ENCODE results near the gene HECTD2. TPM values are rescaled to one million over a fixed set of nuclear protein-coding genes. Genes with fewer than 3 reads are reported as not detected.

HECTD2 gene
- total RNA-seq, 1 experiment from 2014 or later = 20.9 TPM

- CTCF ChIA-PET = no interaction called here
- POLR2A ChIA-PET (ENCODE audit: low non-redundant PET) = no interaction called here
- H3K27ac ChIP-seq (ENCODE audit: low read depth, low read length, poor library complexity, severe bottlenecking) = no peak overlapping the region
- no peaks in the 10 kb centered on the region for H3K9me3 ChIP-seq (ENCODE audit: low read depth, low read length, poor library complexity, severe bottlenecking)
- H3K4me3 ChIP-seq (ENCODE audit: low read depth, low read length, poor library complexity, severe bottlenecking) = no peak overlapping the region
- DNase-seq (ENCODE audit: low spot score) = no peak
- TF ChIP-seq EZH2 (IDR thresholded peaks at IDR 0.05; ENCODE audit: borderline replicate concordance, low read depth, low read length, poor library complexity, severe bottlenecking) (no peak), CTCF (conservative IDR thresholded peaks at IDR 0.05; ENCODE audit: low read depth, low read length) (no peak)
- no peaks in the 10 kb centered on the region for H3K27me3 ChIP-seq (replicated peaks; ENCODE audit: insufficient read depth, low read depth, low read length, poor library complexity)
- intact Hi-C loops (cut with micrococcal nuclease; ENCODE audit: unreplicated experiment) = no loop called here
- BruUV-seq (replicated peaks) = no TSS peak
- H3K4me1 ChIP-seq (ENCODE audit: insufficient read depth, low read length, poor library complexity, severe bottlenecking) = peaks cover 12% of the 10 kb centered on the region
- no peaks in the 10 kb centered on the region for H3K36me3 ChIP-seq (ENCODE audit: insufficient read depth, low read length, poor library complexity, severe bottlenecking)
Measured at GRCh38 chr10:91512458-91512857, 102.3 kb downstream of the HECTD2 start.

- Histone ChIP-seq H3K27me3 (replicated peaks; ENCODE audit: insufficient read depth, low read depth, low read length, poor library complexity) (no peaks in the 10 kb centered on the region), H3K4me1 (ENCODE audit: insufficient read depth, low read length, poor library complexity, severe bottlenecking) (peaks cover 12% of the 10 kb centered on the region), H3K36me3 (ENCODE audit: insufficient read depth, low read length, poor library complexity, severe bottlenecking) (no peaks in the 10 kb centered on the region), H3K27ac (ENCODE audit: low read depth, low read length, poor library complexity, severe bottlenecking) (peak overlapping the region; percentile 45), H3K4me3 (ENCODE audit: low read depth, low read length, poor library complexity, severe bottlenecking) (no peak overlapping the region), H3K9me3 (ENCODE audit: low read depth, low read length, poor library complexity, severe bottlenecking) (no peaks in the 10 kb centered on the region)
- no TSS peak for BruUV-seq (replicated peaks)
- ChIA-PET POLR2A (ENCODE audit: low non-redundant PET) (no interaction called here), CTCF (no interaction called here)
- intact Hi-C loops (cut with micrococcal nuclease; ENCODE audit: unreplicated experiment) = no loop called here
- TF ChIP-seq EZH2 (IDR thresholded peaks at IDR 0.05; ENCODE audit: borderline replicate concordance, low read depth, low read length, poor library complexity, severe bottlenecking) (no peak), CTCF (conservative IDR thresholded peaks at IDR 0.05; ENCODE audit: low read depth, low read length) (no peak)
- no peak for DNase-seq (ENCODE audit: low spot score)
Measured at GRCh38 chr10:91513598-91514424, 103.7 kb downstream of the HECTD2 start.

- BruUV-seq (replicated peaks) = no TSS peak
- no peak overlapping the region for H3K4me3 ChIP-seq (ENCODE audit: low read depth, low read length, poor library complexity, severe bottlenecking)
- no peaks in the 10 kb centered on the region for H3K9me3 ChIP-seq (ENCODE audit: low read depth, low read length, poor library complexity, severe bottlenecking)
- ChIA-PET POLR2A (ENCODE audit: low non-redundant PET) (no interaction called here), CTCF (no interaction called here)
- no peak for TF ChIP-seq EZH2 (IDR thresholded peaks at IDR 0.05; ENCODE audit: borderline replicate concordance, low read depth, low read length, poor library complexity, severe bottlenecking)
- no peak for TF ChIP-seq CTCF (conservative IDR thresholded peaks at IDR 0.05; ENCODE audit: low read depth, low read length)
- intact Hi-C loops (cut with micrococcal nuclease; ENCODE audit: unreplicated experiment) = no loop called here
- no peak for DNase-seq (ENCODE audit: low spot score)
- H3K27me3 ChIP-seq (replicated peaks; ENCODE audit: insufficient read depth, low read depth, low read length, poor library complexity) = no peaks in the 10 kb centered on the region
- H3K36me3 ChIP-seq (ENCODE audit: insufficient read depth, low read length, poor library complexity, severe bottlenecking) = no peaks in the 10 kb centered on the region
- H3K27ac ChIP-seq (ENCODE audit: low read depth, low read length, poor library complexity, severe bottlenecking) = no peak overlapping the region
- peaks cover 12% of the 10 kb centered on the region for H3K4me1 ChIP-seq (ENCODE audit: insufficient read depth, low read length, poor library complexity, severe bottlenecking)
Measured at GRCh38 chr10:91514787-91515186, 104.6 kb downstream of the HECTD2 start.

Measured in A673 (cell line).